Stimulated activated CD8-positive, alpha-beta memory T cell treated with anti-CD3 and anti-CD28 coated beads, Interleukin-12 subunit alpha, Interleukin-12 subunit beta, amount 100 ng/mL, for 4 hours (primary cell): Measurements from ENCODE around the gene KCTD19.
"Not testable (repeated sequence)": the region's sequence is repeated elsewhere in the genome, so short reads cannot be mapped to it uniquely, and the experiment has no call there.

Experiments used
- DNase-seq: peaks from one replicate; pipeline ENCODE4 v3.0.0-alpha.2; 2020; ENCODE audit warnings: low read depth

KCTD19 gene

GRCh38 chr16:67326472-67327309, at the start of gene KCTD19, which contains the start of gene LRRC36:
TSS of gene KCTD19 (minus strand) at chr16:67326741. CDS start at chr16:67326707, 34 bp downstream.
TSS of gene LRRC36 (plus strand) at chr16:67326815. CDS start at chr16:67326863, 48 bp downstream.
- DNase-seq: peak; percentile 50

GRCh38 chr16:67376012-67376411, 49.5 kb upstream of the KCTD19 start:
- DNase-seq: not testable (repeated sequence)

- no peak for DNase-seq
Observed at GRCh38 chr16:67372664-67373063, 46.1 kb upstream of the KCTD19 start.

DNA sequence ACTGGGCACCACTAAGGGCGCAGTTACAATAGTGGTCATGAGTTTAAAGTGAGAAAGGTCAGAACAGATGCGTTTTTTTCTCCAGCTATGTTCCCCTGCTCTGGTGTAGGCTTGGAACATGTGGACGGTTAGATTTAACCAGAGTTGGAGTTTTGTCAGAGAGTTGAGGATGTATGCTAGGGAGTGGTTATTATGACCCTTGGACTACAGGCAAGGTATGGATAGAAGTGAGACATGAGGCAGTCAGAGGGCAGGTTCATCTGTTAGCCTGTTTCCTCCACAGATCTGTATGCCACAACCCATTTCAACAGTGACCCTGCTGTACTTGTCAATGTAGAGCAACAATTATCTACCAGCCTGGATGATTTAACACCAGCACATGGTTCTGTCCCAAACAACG, 44.1 kb upstream of the KCTD19 start:
- DNase-seq: no peak

- DNase-seq: no peak
Observed at GRCh38 chr16:67364600-67365235, 38.2 kb upstream of the KCTD19 start.

DNA sequence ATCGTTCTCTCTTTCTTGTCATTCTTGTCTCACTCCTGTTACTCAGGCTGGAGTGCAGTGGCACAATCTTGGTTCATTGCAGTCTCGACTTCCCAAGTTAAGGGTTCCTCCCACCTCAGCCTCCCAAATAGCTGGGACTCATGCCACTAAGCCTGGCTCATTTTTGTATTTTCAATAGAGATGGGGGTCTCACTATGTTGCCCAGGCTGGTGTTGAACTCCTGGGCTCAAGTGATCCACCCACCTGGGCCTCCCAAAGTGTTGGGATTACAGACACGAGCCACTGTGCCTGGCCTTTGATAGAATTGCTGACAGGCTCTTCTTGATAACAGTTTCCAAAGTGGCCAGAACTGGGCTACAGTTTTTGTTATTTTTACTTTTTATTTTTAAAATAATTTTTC, 34.5 kb upstream of the KCTD19 start:
- no peak for DNase-seq

GRCh38 chr16:67359540-67360269, 33.2 kb upstream of the KCTD19 start:
- not testable (repeated sequence) for DNase-seq

DNA sequence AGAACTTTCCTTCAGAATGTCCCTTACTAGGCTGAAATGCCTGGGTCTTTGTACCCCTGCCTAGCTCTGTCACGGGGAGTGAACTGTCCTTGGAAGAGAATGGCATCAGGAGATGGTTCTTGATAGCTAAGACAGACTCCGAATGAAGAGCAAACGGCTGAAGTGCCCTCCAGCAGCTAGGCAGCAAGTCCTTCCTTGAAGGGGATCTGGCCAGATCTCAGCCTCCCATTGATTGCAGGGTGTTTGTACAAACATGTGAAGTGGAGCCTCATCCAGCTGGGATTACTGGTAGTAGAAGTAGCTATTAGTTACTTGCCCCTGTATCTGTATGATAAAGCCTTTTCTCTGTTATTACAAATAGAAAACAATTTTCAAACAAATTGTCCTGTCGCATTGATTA, 31.0 kb upstream of the KCTD19 start:
- DNase-seq: no peak

- DNase-seq: no peak
Observed at GRCh38 chr16:67356396-67356795, 29.9 kb upstream of the KCTD19 start.

DNA sequence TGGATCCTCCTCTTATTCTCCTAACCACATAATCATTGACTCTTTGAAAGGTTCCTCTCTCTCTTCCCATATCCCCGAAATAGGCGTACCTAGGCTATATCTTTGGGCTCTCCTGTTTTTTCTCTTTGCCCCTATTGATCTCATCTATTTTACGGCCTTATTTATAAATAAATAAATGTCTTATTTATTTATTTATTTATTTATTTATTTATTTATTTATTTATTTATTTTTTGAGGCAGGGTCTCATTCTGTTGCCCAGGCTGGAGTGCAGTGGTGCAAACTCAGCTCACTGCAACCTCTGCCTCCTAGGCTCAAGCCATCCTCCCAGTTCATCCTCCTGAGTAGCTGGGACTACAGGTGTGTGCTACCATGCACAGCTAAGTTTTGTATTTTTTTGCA, 25.9 kb upstream of the KCTD19 start:
- DNase-seq: not testable (repeated sequence)

GRCh38 chr16:67350324-67350723, 23.8 kb upstream of the KCTD19 start:
- DNase-seq: no peak

- no peak for DNase-seq
Observed at GRCh38 chr16:67349172-67349571, 22.6 kb upstream of the KCTD19 start.

GRCh38 chr16:67346341-67346740, 19.8 kb upstream of the KCTD19 start:
- no peak for DNase-seq

GRCh38 chr16:67345401-67345800, 18.9 kb upstream of the KCTD19 start:
- DNase-seq: no peak

- no peak for DNase-seq
Observed at GRCh38 chr16:67342616-67343015, 16.1 kb upstream of the KCTD19 start.

DNA sequence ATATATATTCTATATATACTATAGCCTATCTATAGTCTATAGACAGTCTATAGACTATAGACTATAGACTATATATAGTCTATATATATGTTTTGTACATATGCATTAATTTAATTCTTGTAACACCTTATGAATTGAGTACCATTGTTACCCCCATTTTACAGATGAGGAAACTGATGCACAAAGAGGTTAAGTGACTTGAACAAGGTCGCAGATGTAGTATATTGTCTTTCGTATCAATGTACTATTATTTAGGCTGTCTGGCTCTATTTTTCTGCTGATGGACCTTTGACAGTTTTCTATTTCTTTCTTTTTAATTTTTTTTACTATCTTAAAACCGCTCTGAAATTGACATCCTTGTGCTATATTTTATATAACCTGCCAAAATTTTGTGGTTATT, 14.7 kb upstream of the KCTD19 start:
- DNase-seq: no peak

GRCh38 chr16:67339453-67339852, 12.9 kb upstream of the KCTD19 start:
- DNase-seq: no peak

- DNase-seq: no peak
Observed at GRCh38 chr16:67336648-67337047, 10.1 kb upstream of the KCTD19 start.

DNA sequence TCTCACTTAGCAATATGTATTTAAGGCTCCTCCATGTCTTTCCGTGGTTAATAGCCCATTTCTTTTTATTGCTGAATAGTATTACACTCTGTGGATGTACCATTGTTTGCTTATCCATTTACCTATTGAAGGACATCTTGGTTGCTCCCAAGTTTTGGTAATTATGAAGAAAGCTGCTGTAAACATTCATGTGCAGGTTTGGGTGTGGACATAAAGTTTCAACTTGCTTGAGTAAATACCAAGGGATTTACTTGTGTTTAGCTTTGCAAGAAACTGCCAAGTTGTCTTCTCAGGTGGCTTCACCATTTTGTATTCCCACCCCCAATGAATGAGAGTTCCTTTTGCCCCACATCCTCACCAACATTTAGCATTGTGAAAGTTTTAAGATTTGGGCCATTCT, 9.6 kb upstream of the KCTD19 start:
- DNase-seq: no peak

GRCh38 chr16:67333315-67333714, 6.8 kb upstream of the KCTD19 start:
- DNase-seq: no peak

- DNase-seq: no peak
Observed at GRCh38 chr16:67329901-67330300, 3.4 kb upstream of the KCTD19 start.

DNA sequence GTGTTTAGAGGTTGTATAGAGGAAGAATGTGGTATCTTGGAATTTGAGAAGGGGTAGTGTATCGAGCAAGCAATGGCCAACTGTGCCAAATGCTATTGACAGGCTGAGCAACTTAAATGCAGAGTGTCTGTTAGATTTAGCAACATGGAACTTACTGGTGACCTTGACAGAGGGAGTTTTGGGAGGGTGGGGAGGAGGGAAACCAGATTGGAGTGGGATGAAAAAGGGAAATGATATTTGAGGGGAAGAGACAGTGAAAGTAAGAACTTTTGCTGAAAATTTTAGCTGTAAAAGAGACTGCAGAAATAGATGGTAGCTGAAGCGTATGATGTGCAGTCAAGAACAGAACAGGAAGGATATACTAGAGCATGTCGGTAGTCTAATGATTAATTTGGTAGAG, 1.2 kb upstream of the KCTD19 start:
- DNase-seq: no peak

- DNase-seq: no peak
Observed at GRCh38 chr16:67326115-67326471, 448 bp downstream of the KCTD19 start.
